GM23338 (cell line): ENCODE data around the gene CSTPP1. TPM values are rescaled to one million over a fixed set of nuclear protein-coding genes. Genes with fewer than 3 reads are reported as not detected.

ENCODE experiments used
- ATAC-seq: fragments of 200-7000 bp; cut with Tn5 transposase; 3 replicates; pipeline ENCODE4 v1.9.1; 2020
- DNase-seq: peaks from one replicate; pipeline ENCODE4 v3.0.0-alpha.2; 2015; ENCODE audit warnings: low spot score
- H2AFZ ChIP-seq: fragments of 200-600 bp; sonication (generic); 2 replicates; pipeline ENCODE4 v1.8.0; 2016; ENCODE audit warnings: antibody characterized with exemption, mild to moderate bottlenecking, moderate library complexity
- H3F3A ChIP-seq: fragments of 200-600 bp; sonication (generic); replicated peaks from 2 replicates; pipeline ENCODE4 v1.8.0; 2017; ENCODE audit warnings: antibody characterized with exemption, mixed run types, low read depth
- H3K27ac ChIP-seq: fragments of 200-600 bp; sonication (generic); 2 replicates; pipeline ENCODE4 v1.6.1; 2016; ENCODE audit warnings: low read depth
- H3K27me3 ChIP-seq: fragments of 200-600 bp; sonication (generic); 2 replicates; pipeline ENCODE4 v1.8.0; 2016; ENCODE audit warnings: mild to moderate bottlenecking, mixed run types, moderate library complexity; ENCODE audit not compliant: insufficient read depth
- H3K36me3 ChIP-seq: fragments of 200-600 bp; sonication (generic); 2 replicates; pipeline ENCODE4 v1.8.0; 2016; ENCODE audit warnings: mild to moderate bottlenecking; ENCODE audit not compliant: insufficient read depth
- H3K4me1 ChIP-seq: fragments of 200-600 bp; sonication (generic); 2 replicates; pipeline ENCODE4 v1.8.0; 2016; ENCODE audit warnings: mild to moderate bottlenecking, moderate library complexity; ENCODE audit not compliant: insufficient read depth
- H3K4me2 ChIP-seq: fragments of 200-600 bp; sonication (generic); 2 replicates; pipeline ENCODE4 v1.7.1; 2017; ENCODE audit warnings: mixed run types
- H3K4me3 ChIP-seq: fragments of 200-600 bp; sonication (generic); 2 replicates; pipeline ENCODE4 v1.6.1; 2016; ENCODE audit warnings: mixed run types
- H3K79me2 ChIP-seq: fragments of 200-600 bp; sonication (generic); replicated peaks from 2 replicates; pipeline ENCODE4 v1.8.0; 2017; ENCODE audit warnings: mild to moderate bottlenecking; ENCODE audit not compliant: insufficient read depth
- H3K9me2 ChIP-seq: fragments of 200-600 bp; sonication (generic); 2 replicates; pipeline ENCODE4 v1.8.0; 2017; ENCODE audit not compliant: insufficient read depth
- H4K20me1 ChIP-seq: fragments of 200-600 bp; sonication (generic); replicated peaks from 2 replicates; pipeline ENCODE4 v1.8.0; 2017; ENCODE audit warnings: mild to moderate bottlenecking; ENCODE audit not compliant: insufficient read depth
- H3K27ac Mint-ChIP-seq: 2 replicates; pipeline ENCODE4 v1.8.0; 2020; ENCODE audit warnings: inconsistent platforms, mild to moderate bottlenecking, moderate library complexity, mixed read lengths
- H3K27me3 Mint-ChIP-seq: 3 replicates; pipeline ENCODE4 v1.8.0; 2022; ENCODE audit warnings: low read depth, mild to moderate bottlenecking, moderate library complexity, mixed read lengths, inconsistent platforms; ENCODE audit not compliant: insufficient read depth, poor library complexity
- H3K36me3 Mint-ChIP-seq: 3 replicates; pipeline ENCODE4 v1.8.0; 2021; ENCODE audit warnings: low read depth, mild to moderate bottlenecking, inconsistent platforms, moderate library complexity, mixed read lengths
- H3K4me1 Mint-ChIP-seq: 3 replicates; pipeline ENCODE4 v1.8.0; 2020; ENCODE audit warnings: mild to moderate bottlenecking, inconsistent platforms, mixed read lengths
- H3K4me3 Mint-ChIP-seq: 3 replicates; pipeline ENCODE4 v1.8.0; 2021; ENCODE audit warnings: moderate library complexity, mild to moderate bottlenecking, inconsistent platforms, mixed read lengths
- H3K9me3 Mint-ChIP-seq: 3 replicates; pipeline ENCODE4 v1.8.0; 2020; ENCODE audit warnings: moderate library complexity, mild to moderate bottlenecking, inconsistent platforms, mixed read lengths
- CREB1 ChIP-seq: fragments of 250-450 bp; sonication (Bioruptor Pico); IDR thresholded peaks from 2 replicates; pipeline ENCODE4 v1.5.0; 2020; ENCODE audit warnings: low read depth, mild to moderate bottlenecking, moderate library complexity
- EZH2phosphoT487 ChIP-seq: fragments of 200-600 bp; sonication (generic); IDR thresholded peaks from one replicate; pipeline ENCODE4 v1.8.1; 2018; ENCODE audit warnings: antibody characterized with exemption; ENCODE audit not compliant: unreplicated experiment
- JUNB ChIP-seq: IDR thresholded peaks from one replicate; pipeline ENCODE4 v1.6.1; 2016; ENCODE audit warnings: antibody characterized with exemption; ENCODE audit not compliant: unreplicated experiment
- POLR2AphosphoS5 ChIP-seq: IDR thresholded peaks from 2 replicates; pipeline ENCODE4 v1.6.1; 2016; ENCODE audit warnings: antibody characterized with exemption, low read depth
- STAT1 ChIP-seq: IDR thresholded peaks from one replicate; pipeline ENCODE4 v1.6.1; 2016; ENCODE audit warnings: antibody characterized with exemption; ENCODE audit not compliant: unreplicated experiment
- ZNF114 ChIP-seq: fragments of 250-450 bp; sonication (Bioruptor Pico); IDR thresholded peaks from 2 replicates; pipeline ENCODE4 v1.5.0; 2020; ENCODE audit warnings: mild to moderate bottlenecking, moderate library complexity
- ZNF331 ChIP-seq: fragments of 250-450 bp; sonication (Bioruptor Pico); IDR thresholded peaks from 2 replicates; pipeline ENCODE4 v1.5.0; 2020; ENCODE audit warnings: low read depth, mild to moderate bottlenecking, moderate library complexity
- polyA plus RNA-seq: library from polyadenylated mRNA; unstranded; fragments of >200 nt; fragmentation: Nextera tagmentation; extraction: Ambion mirVana; gene quantifications from 2 replicates; pipeline ENCODE4 v1.2.1, GENCODE V29; 2016
- total RNA-seq: library from RNA; depleted of rRNA; stranded (reverse); fragments of >200 nt; shearing (Covaris generic); gene quantifications from 2 replicates; pipeline ENCODE4 v1.2.3, GENCODE V29; 2014
- TF ChIP-seq, protein P1 (sequence below): IDR thresholded peaks from one replicate; pipeline ENCODE4 v1.6.1; 2018; ENCODE audit warnings: antibody characterized with exemption; ENCODE audit not compliant: unreplicated experiment
- TF ChIP-seq, protein P2 (sequence below): fragments of 250-450 bp; sonication (Bioruptor Pico); IDR thresholded peaks from 2 replicates; pipeline ENCODE4 v1.5.0; 2020; ENCODE audit warnings: mild to moderate bottlenecking, moderate library complexity

The CSTPP1 gene
- total and polyA plus RNA-seq, 2 experiments from 2014 or later = 23.5 to 42.6 TPM

DNA sequence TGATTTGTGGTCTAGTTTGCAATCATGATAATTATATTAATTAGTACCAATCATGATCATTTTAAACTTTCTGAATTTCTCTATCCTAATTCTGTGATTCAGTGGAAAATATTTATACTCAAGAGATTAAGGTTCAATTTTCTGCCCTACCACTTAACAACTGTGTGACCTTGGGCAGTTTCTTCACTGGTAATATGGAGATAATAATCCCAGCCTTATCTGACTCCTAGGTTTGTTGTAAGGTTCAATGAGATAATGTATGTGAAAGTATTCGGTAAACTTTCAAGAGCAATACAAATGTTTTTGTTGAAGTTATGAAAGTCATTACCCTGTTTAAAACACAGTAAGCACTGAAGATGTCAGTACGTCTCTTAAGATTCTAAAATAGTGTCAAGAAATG lies 36.3 kb downstream of the CSTPP1 start:
- H3K27me3 ChIP-seq = no peaks in the 10 kb centered on the region
- Mint-ChIP-seq H3K27me3 (peaks cover 6% of the 10 kb centered on the region), H3K4me3 (no peak overlapping the region), H3K27ac (no peak overlapping the region), H3K36me3 (no peaks in the 10 kb centered on the region), H3K9me3 (no peaks in the 10 kb centered on the region), H3K4me1 (peaks cover 22% of the 10 kb centered on the region)
- TF ChIP-seq JUNB (no peak), ZNF114 (no peak), STAT1 (no peak), EZH2phosphoT487 (no peak), ZNF331 (CRISPR knock-in tag) (no peak), CREB1 (no peak), POLR2AphosphoS5 (no peak)
- TF ChIP-seq, protein P1, sequence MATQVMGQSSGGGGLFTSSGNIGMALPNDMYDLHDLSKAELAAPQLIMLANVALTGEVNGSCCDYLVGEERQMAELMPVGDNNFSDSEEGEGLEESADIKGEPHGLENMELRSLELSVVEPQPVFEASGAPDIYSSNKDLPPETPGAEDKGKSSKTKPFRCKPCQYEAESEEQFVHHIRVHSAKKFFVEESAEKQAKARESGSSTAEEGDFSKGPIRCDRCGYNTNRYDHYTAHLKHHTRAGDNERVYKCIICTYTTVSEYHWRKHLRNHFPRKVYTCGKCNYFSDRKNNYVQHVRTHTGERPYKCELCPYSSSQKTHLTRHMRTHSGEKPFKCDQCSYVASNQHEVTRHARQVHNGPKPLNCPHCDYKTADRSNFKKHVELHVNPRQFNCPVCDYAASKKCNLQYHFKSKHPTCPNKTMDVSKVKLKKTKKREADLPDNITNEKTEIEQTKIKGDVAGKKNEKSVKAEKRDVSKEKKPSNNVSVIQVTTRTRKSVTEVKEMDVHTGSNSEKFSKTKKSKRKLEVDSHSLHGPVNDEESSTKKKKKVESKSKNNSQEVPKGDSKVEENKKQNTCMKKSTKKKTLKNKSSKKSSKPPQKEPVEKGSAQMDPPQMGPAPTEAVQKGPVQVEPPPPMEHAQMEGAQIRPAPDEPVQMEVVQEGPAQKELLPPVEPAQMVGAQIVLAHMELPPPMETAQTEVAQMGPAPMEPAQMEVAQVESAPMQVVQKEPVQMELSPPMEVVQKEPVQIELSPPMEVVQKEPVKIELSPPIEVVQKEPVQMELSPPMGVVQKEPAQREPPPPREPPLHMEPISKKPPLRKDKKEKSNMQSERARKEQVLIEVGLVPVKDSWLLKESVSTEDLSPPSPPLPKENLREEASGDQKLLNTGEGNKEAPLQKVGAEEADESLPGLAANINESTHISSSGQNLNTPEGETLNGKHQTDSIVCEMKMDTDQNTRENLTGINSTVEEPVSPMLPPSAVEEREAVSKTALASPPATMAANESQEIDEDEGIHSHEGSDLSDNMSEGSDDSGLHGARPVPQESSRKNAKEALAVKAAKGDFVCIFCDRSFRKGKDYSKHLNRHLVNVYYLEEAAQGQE = no peak
- TF ChIP-seq, protein P2, sequence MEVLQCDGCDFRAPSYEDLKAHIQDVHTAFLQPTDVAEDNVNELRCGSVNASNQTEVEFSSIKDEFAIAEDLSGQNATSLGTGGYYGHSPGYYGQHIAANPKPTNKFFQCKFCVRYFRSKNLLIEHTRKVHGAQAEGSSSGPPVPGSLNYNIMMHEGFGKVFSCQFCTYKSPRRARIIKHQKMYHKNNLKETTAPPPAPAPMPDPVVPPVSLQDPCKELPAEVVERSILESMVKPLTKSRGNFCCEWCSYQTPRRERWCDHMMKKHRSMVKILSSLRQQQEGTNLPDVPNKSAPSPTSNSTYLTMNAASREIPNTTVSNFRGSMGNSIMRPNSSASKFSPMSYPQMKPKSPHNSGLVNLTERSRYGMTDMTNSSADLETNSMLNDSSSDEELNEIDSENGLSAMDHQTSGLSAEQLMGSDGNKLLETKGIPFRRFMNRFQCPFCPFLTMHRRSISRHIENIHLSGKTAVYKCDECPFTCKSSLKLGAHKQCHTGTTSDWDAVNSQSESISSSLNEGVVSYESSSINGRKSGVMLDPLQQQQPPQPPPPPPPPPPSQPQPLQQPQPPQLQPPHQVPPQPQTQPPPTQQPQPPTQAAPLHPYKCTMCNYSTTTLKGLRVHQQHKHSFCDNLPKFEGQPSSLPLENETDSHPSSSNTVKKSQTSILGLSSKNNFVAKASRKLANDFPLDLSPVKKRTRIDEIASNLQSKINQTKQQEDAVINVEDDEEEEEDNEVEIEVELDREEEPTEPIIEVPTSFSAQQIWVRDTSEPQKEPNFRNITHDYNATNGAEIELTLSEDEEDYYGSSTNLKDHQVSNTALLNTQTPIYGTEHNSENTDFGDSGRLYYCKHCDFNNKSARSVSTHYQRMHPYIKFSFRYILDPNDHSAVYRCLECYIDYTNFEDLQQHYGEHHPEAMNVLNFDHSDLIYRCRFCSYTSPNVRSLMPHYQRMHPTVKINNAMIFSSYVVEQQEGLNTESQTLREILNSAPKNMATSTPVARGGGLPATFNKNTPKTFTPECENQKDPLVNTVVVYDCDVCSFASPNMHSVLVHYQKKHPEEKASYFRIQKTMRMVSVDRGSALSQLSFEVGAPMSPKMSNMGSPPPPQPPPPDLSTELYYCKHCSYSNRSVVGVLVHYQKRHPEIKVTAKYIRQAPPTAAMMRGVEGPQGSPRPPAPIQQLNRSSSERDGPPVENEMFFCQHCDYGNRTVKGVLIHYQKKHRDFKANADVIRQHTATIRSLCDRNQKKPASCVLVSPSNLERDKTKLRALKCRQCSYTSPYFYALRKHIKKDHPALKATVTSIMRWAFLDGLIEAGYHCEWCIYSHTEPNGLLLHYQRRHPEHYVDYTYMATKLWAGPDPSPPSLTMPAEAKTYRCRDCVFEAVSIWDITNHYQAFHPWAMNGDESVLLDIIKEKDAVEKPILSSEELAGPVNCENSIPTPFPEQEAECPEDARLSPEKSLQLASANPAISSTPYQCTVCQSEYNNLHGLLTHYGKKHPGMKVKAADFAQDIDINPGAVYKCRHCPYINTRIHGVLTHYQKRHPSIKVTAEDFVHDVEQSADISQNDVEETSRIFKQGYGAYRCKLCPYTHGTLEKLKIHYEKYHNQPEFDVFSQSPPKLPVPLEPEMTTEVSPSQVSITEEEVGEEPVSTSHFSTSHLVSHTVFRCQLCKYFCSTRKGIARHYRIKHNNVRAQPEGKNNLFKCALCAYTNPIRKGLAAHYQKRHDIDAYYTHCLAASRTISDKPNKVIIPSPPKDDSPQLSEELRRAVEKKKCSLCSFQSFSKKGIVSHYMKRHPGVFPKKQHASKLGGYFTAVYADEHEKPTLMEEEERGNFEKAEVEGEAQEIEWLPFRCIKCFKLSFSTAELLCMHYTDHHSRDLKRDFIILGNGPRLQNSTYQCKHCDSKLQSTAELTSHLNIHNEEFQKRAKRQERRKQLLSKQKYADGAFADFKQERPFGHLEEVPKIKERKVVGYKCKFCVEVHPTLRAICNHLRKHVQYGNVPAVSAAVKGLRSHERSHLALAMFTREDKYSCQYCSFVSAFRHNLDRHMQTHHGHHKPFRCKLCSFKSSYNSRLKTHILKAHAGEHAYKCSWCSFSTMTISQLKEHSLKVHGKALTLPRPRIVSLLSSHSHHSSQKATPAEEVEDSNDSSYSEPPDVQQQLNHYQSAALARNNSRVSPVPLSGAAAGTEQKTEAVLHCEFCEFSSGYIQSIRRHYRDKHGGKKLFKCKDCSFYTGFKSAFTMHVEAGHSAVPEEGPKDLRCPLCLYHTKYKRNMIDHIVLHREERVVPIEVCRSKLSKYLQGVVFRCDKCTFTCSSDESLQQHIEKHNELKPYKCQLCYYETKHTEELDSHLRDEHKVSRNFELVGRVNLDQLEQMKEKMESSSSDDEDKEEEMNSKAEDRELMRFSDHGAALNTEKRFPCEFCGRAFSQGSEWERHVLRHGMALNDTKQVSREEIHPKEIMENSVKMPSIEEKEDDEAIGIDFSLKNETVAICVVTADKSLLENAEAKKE (CRISPR knock-in tag) = no peak
- DNase-seq = no peak
- H3F3A ChIP-seq = no peaks in the 10 kb centered on the region
- H4K20me1 ChIP-seq = no peaks in the 10 kb centered on the region; the same call in 1 of the 2 replicates
- H3K27ac ChIP-seq = no peak overlapping the region
- H3K9me2 ChIP-seq = no peaks in the 10 kb centered on the region
- H3K4me3 ChIP-seq = no peak overlapping the region
- no peaks in the 10 kb centered on the region for H3K79me2 ChIP-seq
- peaks cover 18% of the 10 kb centered on the region for H3K4me1 ChIP-seq
- H3K4me2 ChIP-seq = no peak overlapping the region
- no peaks in the 10 kb centered on the region for H3K36me3 ChIP-seq
- no peak for ATAC-seq
- no peak overlapping the region for H2AFZ ChIP-seq
